Uterus (tissue), 2 donors: Measurements from ENCODE around the gene IGF1R.

Experiments
- POLR2A ChIP-seq, 2 donors: fragments of 450-650 bp; IDR thresholded peaks; one replicate each; pipeline ENCODE4 v1.6.1; 2016; ENCODE audit warnings: antibody characterized with exemption in 2 of 2, mild to moderate bottlenecking in 1 of 2, moderate library complexity in 1 of 2
- TF ChIP-seq, protein P1 (sequence below), 4 experiments: fragments of 200-600 bp in 2 of 4; fragments of 450-650 bp in 2 of 4; sonication (generic) in 2 of 4; IDR thresholded peaks; one replicate each; pipeline ENCODE4 v1.5.1; 2016 to 2019; ENCODE audit warnings: antibody characterized with exemption in 4 of 4, mild to moderate bottlenecking in 2 of 4, moderate library complexity in 1 of 4

DNA sequence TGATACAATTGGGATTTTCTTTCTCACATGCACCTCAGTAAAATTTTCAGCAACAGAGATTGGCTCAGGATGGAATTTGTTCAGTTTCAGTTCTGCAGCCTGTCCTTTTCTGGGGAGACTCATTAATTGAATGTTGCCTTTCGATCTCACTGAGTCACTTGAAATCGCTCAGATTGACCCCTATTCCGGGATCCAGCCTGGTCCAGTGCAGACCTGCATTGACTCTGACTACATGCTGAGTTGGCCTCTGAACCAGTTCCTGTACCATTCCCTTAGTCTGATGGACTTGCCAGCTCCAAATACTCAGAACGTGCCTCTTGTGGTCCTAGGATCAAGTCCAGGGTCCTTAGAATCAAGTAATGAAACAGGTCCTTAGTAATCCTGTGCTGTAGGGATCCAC lies 9.4 kb downstream of the IGF1R start:
- no peak for TF ChIP-seq POLR2A (IDR thresholded peaks at IDR 0.05)
- TF ChIP-seq, protein P1, sequence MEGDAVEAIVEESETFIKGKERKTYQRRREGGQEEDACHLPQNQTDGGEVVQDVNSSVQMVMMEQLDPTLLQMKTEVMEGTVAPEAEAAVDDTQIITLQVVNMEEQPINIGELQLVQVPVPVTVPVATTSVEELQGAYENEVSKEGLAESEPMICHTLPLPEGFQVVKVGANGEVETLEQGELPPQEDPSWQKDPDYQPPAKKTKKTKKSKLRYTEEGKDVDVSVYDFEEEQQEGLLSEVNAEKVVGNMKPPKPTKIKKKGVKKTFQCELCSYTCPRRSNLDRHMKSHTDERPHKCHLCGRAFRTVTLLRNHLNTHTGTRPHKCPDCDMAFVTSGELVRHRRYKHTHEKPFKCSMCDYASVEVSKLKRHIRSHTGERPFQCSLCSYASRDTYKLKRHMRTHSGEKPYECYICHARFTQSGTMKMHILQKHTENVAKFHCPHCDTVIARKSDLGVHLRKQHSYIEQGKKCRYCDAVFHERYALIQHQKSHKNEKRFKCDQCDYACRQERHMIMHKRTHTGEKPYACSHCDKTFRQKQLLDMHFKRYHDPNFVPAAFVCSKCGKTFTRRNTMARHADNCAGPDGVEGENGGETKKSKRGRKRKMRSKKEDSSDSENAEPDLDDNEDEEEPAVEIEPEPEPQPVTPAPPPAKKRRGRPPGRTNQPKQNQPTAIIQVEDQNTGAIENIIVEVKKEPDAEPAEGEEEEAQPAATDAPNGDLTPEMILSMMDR (IDR thresholded peaks at IDR 0.05) = no peak
